Motor neuron (in vitro differentiated cells): ENCODE measurements around the gene UPB1. TPM values are rescaled to one million over a fixed set of nuclear protein-coding genes. Genes with fewer than 3 reads are reported as not detected.
A peak's percentile ranks its signal among the peaks of the same experiment; 100 is the strongest.
"Not testable (repeated sequence)": the region's sequence is repeated elsewhere in the genome, so short reads cannot be mapped to it uniquely, and the experiment has no call there.

Experiments used
- ATAC-seq, 8 experiments: fragments of 200-7000 bp; cut with Tn5 transposase; replicated peaks in 6 of 8; 2 replicates each; pipeline ENCODE4 v1.8.0; 2021; ENCODE audit warnings: mild to moderate bottlenecking in 8 of 8, moderate library complexity in 8 of 8
- H3K27ac ChIP-seq, 2 donors: fragments of 250-450 bp; sonication (Bioruptor Pico); 2 replicates each; pipeline ENCODE4 v1.9.0; 2021; ENCODE audit warnings: antibody characterized with exemption in 2 of 2, mild to moderate bottlenecking in 2 of 2, moderate library complexity in 1 of 2
- H3K4me1 ChIP-seq, 2 donors: fragments of 250-450 bp; sonication (Bioruptor Pico); replicated peaks in 1 of 2; 2 replicates each; pipeline ENCODE4 v1.6.1; 2021; ENCODE audit warnings: antibody characterized with exemption in 2 of 2, mild to moderate bottlenecking in 2 of 2, moderate library complexity in 1 of 2
- H3K4me3 ChIP-seq, 5 donors: fragments of 250-450 bp; sonication (Bioruptor Pico); 2 replicates each; pipeline ENCODE4 v1.9.0; 2021; ENCODE audit warnings: antibody characterized with exemption in 5 of 5, mild to moderate bottlenecking in 5 of 5, moderate library complexity in 4 of 5
- WGBS, 10 experiments: fragments of 450-650 bp; shearing (Covaris generic); methylation state at CpG; one replicate each; pipeline ENCODE4 v1.0.0; 2022; 5-methylcytosine and 5-hydroxymethylcytosine counted together
- in situ Hi-C, 9 experiments: fragments of 400-800 bp; cut with MboI; loops; one replicate each; pipeline ENCODE4 v1.15.0; 2021; ENCODE audit warnings: low sequenced_read_pairs in 9 of 9, low pct_unique_long_range_greater_than_20kb in 2 of 9; ENCODE audit not compliant: unreplicated experiment in 9 of 9
- total RNA-seq, 8 experiments: library from RNA; unstranded; fragments of 300-600 nt; gene quantifications; 2 replicates each; pipeline versions ENCODE4 v1.2.3 to v1.2.4, GENCODE V29; 2022

Gene UPB1
- total RNA-seq, 8 experiments from 2014 or later, result 0.10 to 0.95 (median 0.32) TPM

DNA sequence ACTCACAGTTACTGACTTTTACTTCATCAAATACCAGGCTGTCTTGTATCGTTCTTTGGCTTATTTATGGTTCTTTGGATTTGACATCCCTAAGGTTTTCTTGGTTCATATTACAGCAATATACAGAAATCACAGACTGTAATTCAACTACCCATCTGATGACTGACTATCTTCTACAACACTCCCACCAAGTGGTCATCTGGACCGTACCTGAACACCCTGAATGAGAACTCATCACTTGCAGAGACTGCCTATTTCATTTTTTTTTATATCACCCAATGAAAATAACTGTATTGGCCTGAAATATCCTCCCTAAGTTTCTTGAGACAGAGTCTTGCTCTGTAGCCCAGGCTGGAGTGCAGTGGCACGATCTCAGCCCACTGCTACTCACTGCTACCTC, 9.5 kb upstream of the UPB1 start:
- no peak for ATAC-seq
- in situ Hi-C loops, result no loop called here
- Histone ChIP-seq H3K4me3 (no peak overlapping the region), H3K27ac (no peak overlapping the region), H3K4me1 (peaks cover 4 to 14% of the 10 kb centered on the region in 2 donors)
- 39 to 100% (median 71%) methylated on average over 1 to 3 of the region's 3 CpGs; no CpG with 5 or more reads in 2 of the 10 experiments for WGBS, 10 experiments

DNA sequence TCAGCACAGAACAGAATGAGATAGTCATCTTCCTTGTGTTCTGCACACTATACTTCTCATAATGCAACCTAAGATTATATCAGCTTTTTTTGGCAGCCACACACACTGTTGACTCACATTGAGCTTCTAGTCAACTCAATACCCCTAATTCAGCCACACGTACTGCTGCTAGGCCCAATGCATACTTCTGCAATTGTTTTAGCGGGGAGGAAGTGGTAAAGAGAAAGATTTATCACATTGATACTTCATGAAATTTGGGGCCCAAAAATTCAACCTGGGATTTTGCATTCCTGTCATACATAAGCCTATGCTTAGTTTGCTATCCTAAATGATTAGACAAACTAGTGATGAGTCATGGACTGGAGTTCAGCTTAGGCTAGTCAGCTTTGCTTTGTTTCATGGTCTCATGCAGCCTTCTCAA, 8.6 kb upstream of the UPB1 start:
- WGBS, 10 experiments, result 7 to 94% (median 43%) methylated on average over 1 to 2 of the region's 2 CpGs; no CpG with 5 or more reads in 3 of the 10 experiments
- Histone ChIP-seq H3K4me3 (no peak overlapping the region), H3K4me1 (peaks cover 4 to 14% of the 10 kb centered on the region in 2 donors), H3K27ac (no peak overlapping the region)
- ATAC-seq, result peak in 3 of 8 experiments; percentile 27 to 44 (median 38)
- in situ Hi-C loops, result no loop called here

DNA sequence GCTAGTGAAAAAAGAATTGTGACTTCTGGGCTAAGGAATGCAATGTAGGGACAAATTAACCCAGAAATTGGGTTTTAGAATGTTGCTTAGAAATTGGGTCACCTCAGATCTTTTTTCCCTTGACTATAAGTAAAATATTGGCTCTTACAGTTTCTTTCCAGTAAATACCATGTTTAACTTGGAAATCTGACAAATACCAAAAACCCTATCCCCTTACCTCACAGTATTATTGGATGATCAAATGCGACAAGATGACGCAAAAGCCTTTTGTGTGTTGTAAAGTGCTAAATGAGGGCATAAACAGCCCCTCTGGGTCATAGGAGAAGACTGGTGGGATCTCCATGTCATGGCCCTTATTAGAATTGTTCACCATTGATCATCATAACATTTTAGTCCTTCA, 6.1 kb upstream of the UPB1 start:
- H3K4me1 ChIP-seq, result no peaks in the 10 kb centered on the region
- in situ Hi-C loops, result no loop called here
- no peak for ATAC-seq
- 50 to 100% (median 86%) methylated on average over 1 to 2 of the region's 2 CpGs; no CpG with 5 or more reads in 4 of the 10 experiments for whole genome bisulfite sequencing, 10 experiments
- no peak overlapping the region for H3K27ac ChIP-seq
- H3K4me3 ChIP-seq, result no peak overlapping the region

DNA sequence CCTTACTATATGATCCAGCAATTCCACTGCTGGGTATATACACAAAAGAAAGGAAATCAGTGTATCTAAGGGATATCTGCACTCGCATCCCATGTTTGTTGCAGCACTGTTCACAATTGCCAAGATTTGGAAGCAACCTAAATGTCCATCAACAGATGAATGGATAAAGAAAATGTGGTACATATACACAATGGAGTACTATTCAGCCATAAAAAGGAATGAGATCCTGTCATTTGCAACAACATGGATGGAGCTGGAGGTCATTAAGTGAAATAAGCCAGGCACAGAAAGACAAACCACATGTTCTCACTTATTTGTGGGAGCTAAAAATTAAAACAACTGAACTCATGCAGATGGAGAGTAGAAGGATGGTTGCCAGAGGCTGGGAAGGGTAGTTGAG, 5.7 kb upstream of the UPB1 start:
- H3K4me3 ChIP-seq, in situ Hi-C loops, H3K4me1 ChIP-seq, ATAC-seq, H3K27ac ChIP-seq: not testable (repeated sequence)
- 40 to 100% (median 83%) methylated on average over 1 of the region's 1 CpG; no CpG with 5 or more reads in 3 of the 10 experiments for WGBS, 10 experiments

DNA sequence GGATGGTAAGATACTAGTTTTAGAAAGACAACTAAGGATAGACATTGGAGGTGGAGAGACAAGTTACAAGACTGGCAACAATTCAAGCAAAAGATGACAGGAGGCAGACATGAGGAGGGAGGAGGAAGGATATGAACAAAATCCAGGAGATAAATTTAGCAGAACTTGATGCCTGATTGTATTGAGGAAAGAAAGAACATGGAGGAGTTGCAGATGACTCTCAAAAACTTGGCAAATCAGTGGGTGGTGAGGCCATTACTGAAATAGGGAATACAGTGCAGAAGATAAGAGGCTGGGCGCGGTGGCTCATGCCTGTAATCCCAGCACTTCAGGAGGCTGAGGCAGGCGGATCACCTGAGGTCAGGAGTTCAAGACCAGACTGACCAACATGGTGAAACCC, 2.7 kb upstream of the UPB1 start:
- WGBS, 10 experiments, result 84 to 100% (median 90%) methylated on average over 1 to 3 of the region's 3 CpGs; no CpG with 5 or more reads in 5 of the 10 experiments
- no peak overlapping the region for H3K4me3 ChIP-seq
- in situ Hi-C loops, result no loop called here
- ATAC-seq, result no peak
- no peak overlapping the region for H3K27ac ChIP-seq
- H3K4me1 ChIP-seq, result no peaks in the 10 kb centered on the region

DNA sequence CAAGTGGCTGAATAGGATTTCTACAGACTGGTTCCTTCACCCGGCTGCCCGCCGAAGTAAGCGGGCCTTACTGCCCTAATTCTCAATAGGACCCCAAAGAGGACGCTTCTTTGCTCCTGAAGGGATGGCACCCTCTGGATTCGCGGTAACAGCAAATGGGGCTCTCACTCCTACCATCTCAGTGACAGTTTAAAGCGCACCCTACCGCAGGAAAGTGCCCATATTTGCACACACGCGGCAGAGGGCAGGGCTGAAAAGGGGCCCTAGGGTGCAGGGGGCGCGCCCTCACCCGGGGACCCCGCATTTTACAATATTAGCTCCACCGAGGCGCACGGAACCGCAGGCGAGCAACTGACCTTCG, 985 bp upstream of the UPB1 start:
- Histone ChIP-seq H3K4me3 (no peak overlapping the region), H3K4me1 (peaks cover 0 to 5% of the 10 kb centered on the region in 2 donors), H3K27ac (no peak overlapping the region)
- in situ Hi-C loops, result no loop called here
- 20 to 65% (median 43%) methylated on average over 1 to 8 of the region's 21 CpGs; no CpG with 5 or more reads in 3 of the 10 experiments for WGBS, 10 experiments
- no peak for ATAC-seq

- ATAC-seq, result no peak
- Histone ChIP-seq H3K4me3 (no peak overlapping the region), H3K4me1 (peaks cover 2 to 11% of the 10 kb centered on the region in 2 donors), H3K27ac (no peak overlapping the region)
- 95 to 100% methylated on average over 2 to 4 of the region's 17 CpGs; no CpG with 5 or more reads in 8 of the 10 experiments for WGBS, 10 experiments
- in situ Hi-C loops, result no loop called here
These were observed 188 bp downstream of the UPB1 start for GRCh38 chr22:24495365-24495675.

DNA sequence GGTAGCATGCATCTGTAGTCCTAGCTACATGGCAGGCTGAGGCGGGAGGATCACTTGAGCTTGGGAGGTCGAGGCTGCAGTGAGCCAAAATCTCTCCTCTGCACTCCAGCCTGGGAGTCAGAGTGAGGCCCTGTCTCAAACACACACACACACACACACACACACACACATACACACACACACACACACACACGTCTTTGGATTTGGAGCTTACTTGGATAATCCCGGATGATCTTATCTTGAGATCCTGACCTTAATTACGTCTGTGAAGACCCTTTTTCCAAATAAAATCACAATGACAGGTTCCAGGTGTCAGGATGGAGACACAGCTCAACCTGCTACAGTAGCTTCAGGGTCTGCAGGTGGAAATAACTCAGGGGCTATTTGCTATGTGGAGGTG, 1.1 kb downstream of the UPB1 start:
- Histone ChIP-seq H3K27ac (no peak overlapping the region), H3K4me3 (no peak overlapping the region), H3K4me1 (peaks cover 11 to 20% of the 10 kb centered on the region in 2 donors)
- WGBS, 10 experiments, result 50% methylated on average over 1 of the region's 5 CpGs; no CpG with 5 or more reads in 9 of the 10 experiments
- no peak for ATAC-seq
- in situ Hi-C loops, result no loop called here

GRCh38 chr22:24496661-24497060, 1.5 kb downstream of the UPB1 start:
- in situ Hi-C loops, result no loop called here
- ATAC-seq, result no peak

DNA sequence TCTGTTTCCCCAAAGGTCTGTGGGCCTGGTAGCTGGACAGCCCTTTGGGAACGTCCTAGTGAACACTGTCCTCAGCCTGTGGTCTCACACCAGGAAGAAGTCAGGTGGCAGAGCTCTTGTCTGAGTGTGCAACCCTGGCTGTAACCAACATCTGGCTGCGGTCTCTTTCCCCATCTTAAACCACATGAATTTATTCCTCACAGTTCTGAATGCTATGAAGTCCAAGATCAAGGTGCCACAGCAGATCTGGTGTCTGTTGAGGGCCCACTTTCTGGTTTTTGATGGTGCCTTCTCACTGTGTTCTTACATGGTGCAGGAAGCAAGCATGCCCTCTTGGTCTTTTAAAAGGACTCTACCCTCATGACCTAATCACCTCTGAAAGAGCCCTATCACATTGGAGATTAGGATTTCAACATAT, 2.7 kb downstream of the UPB1 start:
- in situ Hi-C loops, result no loop called here

More at GRCh38 chr22:24496661-24497060, 1.5 kb downstream of the UPB1 start:
- no peak overlapping the region for H3K4me3 ChIP-seq
- peaks cover 14 to 21% of the 10 kb centered on the region in 2 donors for H3K4me1 ChIP-seq
- 80 to 100% (median 81%) methylated on average over 1 to 2 of the region's 2 CpGs; no CpG with 5 or more reads in 7 of the 10 experiments for WGBS, 10 experiments
- H3K27ac ChIP-seq, result no peak overlapping the region

GRCh38 chr22:24498824-24499223, 3.7 kb downstream of the UPB1 start:
- in situ Hi-C loops, result no loop called here
- Histone ChIP-seq H3K4me3 (no peak overlapping the region), H3K4me1 (peaks cover 14 to 21% of the 10 kb centered on the region in 2 donors), H3K27ac (no peak overlapping the region)
- ATAC-seq, result peak in 6 of 8 experiments; percentile 16 to 87 (median 62)
- WGBS, 10 experiments, result 58 to 89% (median 78%) methylated on average over 1 to 7 of the region's 11 CpGs; no CpG with 5 or more reads in 5 of the 10 experiments

More for the DNA sequence above, 2.7 kb downstream of the UPB1 start:
- 17 to 100% (median 100%) methylated on average over 1 of the region's 2 CpGs; no CpG with 5 or more reads in 6 of the 10 experiments for WGBS, 10 experiments
- H3K4me1 ChIP-seq, result peaks cover 14 to 21% of the 10 kb centered on the region in 2 donors
- no peak overlapping the region for H3K27ac ChIP-seq
- no peak for ATAC-seq
- no peak overlapping the region for H3K4me3 ChIP-seq

DNA sequence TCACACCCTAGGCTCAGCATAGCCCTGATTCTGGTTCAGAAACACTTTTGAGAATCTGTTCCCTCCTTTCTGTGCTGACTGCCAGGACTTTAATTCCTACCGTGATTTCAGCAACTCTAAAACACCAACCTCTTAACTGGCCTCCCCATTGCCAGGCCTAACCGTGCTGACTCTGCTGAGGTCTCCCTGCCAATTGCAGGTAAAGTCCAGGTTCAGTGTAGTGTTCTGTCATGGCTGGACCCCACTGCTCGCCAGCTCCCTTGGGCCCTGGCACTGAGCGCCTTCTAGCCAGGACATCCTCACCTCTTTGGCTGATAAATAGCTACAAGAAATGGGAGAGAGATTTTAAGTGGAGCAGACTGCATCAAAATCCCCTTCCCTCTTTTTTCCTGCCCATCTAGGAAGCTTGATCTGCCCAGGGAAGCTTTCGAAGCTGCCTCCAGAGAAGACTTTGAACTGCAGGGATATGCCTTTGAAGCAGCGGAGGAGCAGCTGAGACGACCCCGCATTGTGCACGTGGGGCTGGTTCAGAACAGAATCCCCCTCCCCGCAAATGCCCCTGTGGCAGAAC, 4.7 kb downstream of the UPB1 start:
- WGBS, 10 experiments, result 60 to 100% (median 90%) methylated on average over 1 to 8 of the region's 10 CpGs; no CpG with 5 or more reads in 3 of the 10 experiments
- in situ Hi-C loops, result loop anchor here in 1 of 9 experiments (25.0 kb wide), 1 partner anchor 187 kb away; no protein-coding TSS in a partner anchor
- no peak for ATAC-seq

GRCh38 chr22:24500277-24500820, 5.2 kb downstream of the UPB1 start:
- 50 to 81% (median 67%) methylated on average over 4 to 9 of the region's 16 CpGs; no CpG with 5 or more reads in 4 of the 10 experiments for WGBS, 10 experiments
- Histone ChIP-seq H3K4me3 (no peak overlapping the region), H3K4me1 (peaks cover 14 to 21% of the 10 kb centered on the region in 2 donors), H3K27ac (no peak overlapping the region)
- in situ Hi-C loops, result loop anchor here in 1 of 9 experiments (25.0 kb wide), 1 partner anchor 188 kb away; no protein-coding TSS in a partner anchor
- peak in 6 of 8 experiments; percentile 30 to 76 (median 42) for ATAC-seq

More for the DNA sequence above, 4.7 kb downstream of the UPB1 start:
- no peak overlapping the region for H3K4me3 ChIP-seq
- H3K4me1 ChIP-seq, result peaks cover 14 to 21% of the 10 kb centered on the region in 2 donors
- no peak overlapping the region for H3K27ac ChIP-seq
